Activated naive CD4-positive, alpha-beta T cell treated with anti-CD3 and anti-CD28 coated beads, Interleukin-2, amount 50 U/mL, for 24 hours (primary cell): ENCODE data around the gene SLC35B2.

Source experiments
- H3K27ac Mint-ChIP-seq: one replicate; pipeline ENCODE4 v1.8.0; 2021; ENCODE audit warnings: mild to moderate bottlenecking, mixed read lengths
- H3K27me3 Mint-ChIP-seq: one replicate; pipeline ENCODE4 v1.8.0; 2021; ENCODE audit warnings: mixed read lengths
- H3K36me3 Mint-ChIP-seq: one replicate; pipeline ENCODE4 v1.8.0; 2021; ENCODE audit warnings: mixed read lengths
- H3K4me1 Mint-ChIP-seq: one replicate; pipeline ENCODE4 v1.8.0; 2021; ENCODE audit warnings: mixed read lengths
- H3K4me3 Mint-ChIP-seq: one replicate; pipeline ENCODE4 v1.8.0; 2021; ENCODE audit warnings: mild to moderate bottlenecking, mixed read lengths
- H3K9me3 Mint-ChIP-seq: one replicate; pipeline ENCODE4 v1.8.0; 2021; ENCODE audit warnings: mixed read lengths

The SLC35B2 gene

DNA sequence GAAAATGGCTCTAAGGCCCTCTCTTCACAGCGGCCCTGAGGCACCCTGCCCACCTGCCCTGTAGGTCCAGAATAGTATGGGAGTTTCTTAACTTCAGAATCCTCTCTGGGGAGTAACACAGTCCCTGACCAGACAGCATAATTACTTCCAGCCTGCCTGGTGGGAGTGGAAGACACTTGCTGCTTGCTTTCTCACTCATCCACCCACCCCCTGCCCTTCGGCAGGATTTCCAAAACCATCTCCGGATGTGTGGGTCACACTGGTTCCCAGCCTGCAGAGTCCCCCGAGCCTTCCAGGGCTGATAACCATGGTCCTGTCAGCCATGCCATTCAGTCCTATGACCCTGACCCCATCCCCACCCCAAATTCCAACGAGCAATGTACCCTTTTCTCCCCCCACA, 28.5 kb downstream of the SLC35B2 start:
- peaks cover 13% of the 10 kb centered on the region for H3K36me3 Mint-ChIP-seq
- no peaks in the 10 kb centered on the region for H3K9me3 Mint-ChIP-seq
- H3K27ac Mint-ChIP-seq: no peak overlapping the region
- peaks cover 15% of the 10 kb centered on the region for H3K4me1 Mint-ChIP-seq
- H3K27me3 Mint-ChIP-seq: no peaks in the 10 kb centered on the region
- H3K4me3 Mint-ChIP-seq: no peak overlapping the region

DNA sequence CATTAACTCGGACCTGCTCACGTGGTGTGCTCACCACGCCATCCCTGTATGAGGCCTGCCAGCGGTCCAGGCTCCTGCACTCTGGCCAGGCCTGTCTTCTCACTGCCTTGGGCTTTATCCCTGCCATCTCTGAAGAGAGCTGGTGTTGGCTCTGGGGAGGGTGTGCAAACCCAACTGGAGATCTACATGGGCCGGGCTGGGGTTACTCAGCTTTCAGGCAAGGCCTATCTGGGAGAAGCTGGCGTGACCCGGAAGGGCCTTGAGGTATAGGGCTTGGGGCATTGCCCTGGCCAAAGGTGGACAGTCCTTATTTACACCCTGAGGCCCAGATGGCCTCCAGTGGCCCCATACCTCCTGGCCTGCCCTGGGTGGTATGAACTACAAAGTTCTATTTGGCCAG, 28.9 kb downstream of the SLC35B2 start:
- Mint-ChIP-seq H3K4me1 (peaks cover 15% of the 10 kb centered on the region), H3K27ac (no peak overlapping the region), H3K36me3 (peaks cover 13% of the 10 kb centered on the region), H3K9me3 (no peaks in the 10 kb centered on the region), H3K27me3 (no peaks in the 10 kb centered on the region), H3K4me3 (no peak overlapping the region)

DNA sequence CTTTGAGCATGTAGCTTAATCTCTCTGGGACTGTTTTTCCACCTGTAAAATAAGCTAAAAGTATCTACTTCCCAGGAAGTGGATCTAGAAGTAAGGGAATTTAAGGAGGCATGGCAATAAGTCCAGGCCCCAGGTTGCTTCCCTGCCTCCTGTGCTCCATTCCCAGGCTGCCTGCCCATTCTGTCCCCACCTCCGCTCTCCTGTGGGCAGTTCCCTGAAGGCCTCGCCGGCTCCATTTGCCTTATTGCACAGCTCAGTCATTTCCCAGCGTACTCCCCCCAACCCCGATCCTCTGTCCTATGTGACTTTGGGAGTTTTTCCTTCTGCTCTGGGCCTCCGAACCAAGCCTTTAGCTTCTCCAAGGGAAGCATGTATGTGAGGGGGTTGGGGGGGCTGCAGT, 29.3 kb downstream of the SLC35B2 start:
- H3K9me3 Mint-ChIP-seq: no peaks in the 10 kb centered on the region
- H3K27ac Mint-ChIP-seq: no peak overlapping the region
- no peak overlapping the region for H3K4me3 Mint-ChIP-seq
- peaks cover 16% of the 10 kb centered on the region for H3K4me1 Mint-ChIP-seq
- H3K27me3 Mint-ChIP-seq: no peaks in the 10 kb centered on the region
- peaks cover 13% of the 10 kb centered on the region for H3K36me3 Mint-ChIP-seq

DNA sequence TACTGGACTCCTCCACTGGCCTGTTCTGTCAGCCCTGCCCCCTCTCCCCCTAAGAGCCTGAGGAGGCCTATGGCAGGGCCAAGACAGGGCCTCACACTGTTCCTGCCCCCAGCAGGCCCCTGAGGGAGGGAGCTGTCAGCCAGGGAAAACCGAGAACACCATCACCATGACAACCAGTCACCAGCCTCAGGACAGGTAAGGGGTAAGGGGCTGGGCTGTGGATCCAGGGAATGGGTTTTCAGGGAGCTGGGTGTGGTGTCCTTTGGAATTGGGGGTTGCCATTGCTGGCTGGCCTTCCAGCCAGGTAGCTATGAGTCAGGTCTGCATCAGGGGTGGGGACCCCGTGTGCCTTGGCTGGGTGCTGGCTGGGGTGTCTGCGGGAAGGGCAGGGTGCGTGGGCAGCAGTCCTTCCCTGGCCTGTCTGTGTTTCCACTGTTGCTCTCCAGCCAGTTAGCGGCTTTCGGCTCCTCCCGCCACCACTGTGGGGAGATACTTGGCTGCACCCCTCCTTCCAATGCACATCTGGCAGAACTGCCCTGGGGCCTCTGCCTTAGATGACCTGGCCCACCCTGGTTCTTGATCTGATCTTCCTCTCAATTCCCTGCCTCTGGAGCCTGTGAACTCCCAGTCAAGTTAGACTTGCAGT, 30.1 kb downstream of the SLC35B2 start:
- H3K4me3 Mint-ChIP-seq: no peak overlapping the region
- H3K4me1 Mint-ChIP-seq: peaks cover 24% of the 10 kb centered on the region
- H3K36me3 Mint-ChIP-seq: peaks cover 9% of the 10 kb centered on the region
- no peaks in the 10 kb centered on the region for H3K9me3 Mint-ChIP-seq
- H3K27me3 Mint-ChIP-seq: no peaks in the 10 kb centered on the region
- no peak overlapping the region for H3K27ac Mint-ChIP-seq

DNA sequence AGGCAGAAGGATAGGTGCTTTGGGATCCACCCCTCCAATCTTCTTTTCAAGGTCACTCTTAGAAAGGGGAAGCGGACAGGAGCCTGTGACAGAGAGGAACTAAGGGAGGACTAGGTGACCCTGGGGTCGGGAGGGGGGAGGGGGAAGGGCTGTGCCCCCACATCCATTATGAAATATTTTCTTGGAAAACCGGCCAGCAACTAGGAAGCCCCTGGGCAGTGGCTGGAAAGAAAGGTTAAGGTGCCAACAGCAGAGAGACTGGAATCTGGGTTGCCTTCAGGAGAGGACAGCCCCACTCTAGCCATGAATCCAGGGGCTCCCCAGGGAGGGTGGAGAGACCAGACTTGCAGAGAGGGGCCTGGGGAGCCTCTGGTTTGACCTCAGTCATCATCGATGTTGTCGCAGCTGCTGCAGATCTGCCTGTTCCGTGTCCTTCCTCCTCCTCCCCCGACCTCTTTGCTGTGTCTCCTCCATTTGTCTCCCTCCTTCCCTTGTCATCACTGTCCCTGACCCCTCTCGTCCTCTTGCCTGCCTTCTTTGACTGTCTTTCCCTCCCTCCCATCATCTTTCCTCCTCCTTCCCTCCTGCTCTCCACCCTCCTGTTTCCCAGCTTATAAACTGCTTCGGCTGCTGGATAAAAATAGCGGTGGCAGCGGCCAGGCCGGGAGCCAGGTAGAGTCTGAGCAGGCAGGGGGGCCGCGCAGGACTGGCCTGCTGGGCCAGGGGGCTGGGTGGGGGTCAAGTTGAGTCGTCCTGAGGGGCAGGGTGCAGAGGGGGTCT, 30.8 kb downstream of the SLC35B2 start:
- Mint-ChIP-seq H3K9me3 (no peaks in the 10 kb centered on the region), H3K27ac (no peak overlapping the region), H3K36me3 (peaks cover 7% of the 10 kb centered on the region), H3K27me3 (no peaks in the 10 kb centered on the region), H3K4me3 (no peak overlapping the region), H3K4me1 (peaks cover 25% of the 10 kb centered on the region)

DNA sequence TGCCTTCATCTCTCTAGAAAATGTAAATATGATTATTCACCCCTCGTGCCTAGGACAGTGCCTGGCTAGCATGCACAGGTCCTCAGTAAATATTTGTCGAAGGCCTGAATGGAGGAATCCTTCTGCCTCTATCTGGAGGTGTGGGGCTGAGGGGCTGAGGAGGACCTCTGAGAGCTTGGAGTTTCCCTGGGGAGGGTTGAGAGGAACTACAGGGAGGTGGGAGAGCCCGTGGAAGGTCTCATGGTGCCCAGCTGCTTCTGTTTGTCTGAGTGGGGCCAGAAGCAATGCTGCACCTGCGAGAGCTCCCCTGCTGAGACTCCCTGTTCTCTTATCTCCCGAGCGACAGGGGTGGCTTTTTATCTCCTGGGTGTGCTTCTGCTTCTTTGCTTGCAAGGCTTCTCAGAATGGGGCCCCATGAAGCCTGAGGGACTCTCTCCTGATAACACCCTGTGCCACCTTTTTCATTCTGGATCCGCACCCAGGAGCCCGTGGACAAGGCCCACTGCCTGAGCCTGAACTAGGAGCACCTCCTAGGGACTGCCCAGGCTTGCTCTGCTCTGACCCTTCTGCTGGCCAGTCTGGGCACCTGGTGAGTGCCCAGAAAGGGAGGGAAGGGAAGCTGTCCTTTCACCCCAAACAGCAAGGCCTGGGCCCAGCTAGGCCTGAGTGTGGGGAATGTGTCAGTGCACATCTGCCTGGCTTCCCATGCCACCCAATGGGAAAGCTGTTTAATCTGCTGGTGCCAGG, 31.6 kb downstream of the SLC35B2 start:
- H3K4me3 Mint-ChIP-seq: peak overlapping the region; percentile 47
- peaks cover 3% of the 10 kb centered on the region for H3K36me3 Mint-ChIP-seq
- no peaks in the 10 kb centered on the region for H3K9me3 Mint-ChIP-seq
- H3K4me1 Mint-ChIP-seq: peaks cover 30% of the 10 kb centered on the region
- no peak overlapping the region for H3K27ac Mint-ChIP-seq
- H3K27me3 Mint-ChIP-seq: no peaks in the 10 kb centered on the region

DNA sequence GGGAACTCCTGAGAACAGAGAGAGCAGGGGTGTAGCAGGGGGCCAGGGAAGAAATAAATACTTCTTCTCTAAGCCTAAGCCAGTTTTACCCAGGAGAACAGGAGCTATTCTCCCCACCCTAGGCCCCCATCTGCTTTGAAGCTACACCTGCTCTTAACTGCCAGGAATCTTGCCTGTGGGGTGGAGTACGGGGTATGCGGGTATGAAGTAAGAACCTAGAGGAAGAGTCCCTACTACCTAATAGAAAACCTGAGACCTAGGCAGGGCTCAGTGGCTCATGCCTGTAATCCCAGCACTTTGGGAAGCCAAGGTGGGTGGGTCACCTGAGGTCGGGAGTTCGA, 32.4 kb downstream of the SLC35B2 start:
- peaks cover 3% of the 10 kb centered on the region for H3K36me3 Mint-ChIP-seq
- H3K4me3 Mint-ChIP-seq: peak overlapping the region; percentile 93
- no peak overlapping the region for H3K27ac Mint-ChIP-seq
- H3K27me3 Mint-ChIP-seq: no peaks in the 10 kb centered on the region
- no peaks in the 10 kb centered on the region for H3K9me3 Mint-ChIP-seq
- H3K4me1 Mint-ChIP-seq: peaks cover 30% of the 10 kb centered on the region

DNA sequence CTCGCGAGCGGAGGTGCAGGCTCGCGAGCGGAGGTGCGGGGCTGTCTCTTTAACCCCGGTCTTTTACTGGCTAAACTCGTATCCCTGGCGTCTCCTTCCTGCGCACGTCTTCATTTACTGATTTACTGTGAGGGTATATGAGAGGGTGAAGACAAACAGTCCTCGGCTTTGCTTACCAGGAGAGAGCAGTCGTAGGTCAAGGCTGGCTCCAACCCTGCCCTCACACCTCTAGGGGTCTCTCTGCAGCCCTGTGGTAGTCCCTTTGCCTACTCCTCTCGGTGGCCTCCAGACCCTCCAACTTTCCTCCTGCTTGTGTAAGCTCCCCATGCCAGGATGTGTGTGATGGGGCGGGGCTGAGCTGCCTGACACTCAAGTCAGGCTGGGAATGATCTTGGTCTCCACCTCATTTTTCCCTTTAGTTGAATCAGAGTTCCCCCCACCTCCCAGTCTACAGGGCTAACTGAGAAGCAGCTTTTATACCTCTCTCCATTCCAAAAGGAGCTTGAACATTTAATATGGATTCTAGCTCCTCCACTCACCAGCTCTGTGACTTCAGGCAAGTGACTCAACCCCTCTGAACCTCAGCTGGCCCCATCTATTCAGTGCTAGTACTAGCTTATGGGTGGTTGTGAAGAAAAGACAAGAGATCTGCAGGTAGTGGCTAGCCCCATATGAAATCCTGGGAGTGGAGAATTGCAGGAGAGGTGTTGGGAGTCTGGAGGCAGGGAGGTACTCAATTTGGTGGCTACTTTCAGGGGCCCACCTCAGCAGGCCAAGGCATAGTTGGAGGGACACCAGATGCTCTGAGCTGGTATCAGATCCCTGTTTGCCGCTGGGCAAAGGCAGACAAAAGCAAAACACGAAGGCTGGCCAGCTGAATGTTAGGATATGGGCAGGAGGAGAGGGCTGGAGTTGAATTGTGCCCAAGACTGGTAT, 33.0 kb downstream of the SLC35B2 start:
- peak overlapping the region; percentile 93 for H3K4me3 Mint-ChIP-seq
- H3K27ac Mint-ChIP-seq: peak overlapping the region; percentile 82
- H3K9me3 Mint-ChIP-seq: no peaks in the 10 kb centered on the region
- peaks cover 30% of the 10 kb centered on the region for H3K4me1 Mint-ChIP-seq
- peaks cover 3% of the 10 kb centered on the region for H3K36me3 Mint-ChIP-seq
- no peaks in the 10 kb centered on the region for H3K27me3 Mint-ChIP-seq

DNA sequence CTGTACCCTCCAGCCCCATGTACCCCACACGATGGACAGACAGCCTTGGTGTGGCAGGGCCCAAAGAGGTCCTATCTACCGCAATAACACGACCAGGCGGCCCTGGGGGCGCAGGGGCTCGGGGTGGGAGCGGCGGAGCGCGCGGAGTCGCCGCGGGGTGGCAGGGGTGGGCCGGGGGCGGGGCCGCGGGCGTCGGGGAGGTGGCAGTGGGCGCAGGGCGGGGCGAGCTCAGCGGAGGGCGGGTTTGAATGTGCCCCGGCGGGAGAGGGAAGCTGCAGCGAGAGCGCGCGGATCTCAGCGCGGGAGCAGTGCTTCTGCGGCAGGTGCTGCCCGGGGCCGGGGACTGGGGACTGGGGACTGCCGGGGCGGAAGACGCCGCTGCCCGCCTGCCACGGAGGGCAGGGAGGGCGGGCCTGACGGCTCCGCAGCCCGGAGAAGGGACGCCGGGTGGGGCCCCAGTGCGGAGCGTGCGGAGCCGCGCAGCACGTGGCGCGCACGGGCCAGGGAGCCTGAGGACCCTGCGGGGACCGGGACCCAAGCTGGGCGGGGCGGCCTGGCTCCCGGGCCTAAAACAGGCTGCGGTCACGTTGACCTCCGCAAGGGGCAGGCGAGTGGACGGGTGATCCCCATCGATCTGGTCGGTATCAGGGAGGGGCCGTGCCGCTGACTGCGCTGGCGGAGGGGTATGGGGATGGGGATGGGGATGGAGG, 33.9 kb downstream of the SLC35B2 start, which contains the start of gene SLC29A1:
TSS of gene SLC29A1 (plus strand) at position 277 of the 710 bp plus-strand sequence. CDS start 3,719 bp downstream, outside the sequence.
- Mint-ChIP-seq H3K4me1 (peaks cover 36% of the 10 kb centered on the region), H3K27ac (peak within 1 kb of the TSS; percentile 82), H3K27me3 (no peaks in the 10 kb centered on the region), H3K36me3 (peaks cover 3% of the 10 kb centered on the region), H3K4me3 (peak within 1 kb of the TSS; percentile 93), H3K9me3 (no peaks in the 10 kb centered on the region)

DNA sequence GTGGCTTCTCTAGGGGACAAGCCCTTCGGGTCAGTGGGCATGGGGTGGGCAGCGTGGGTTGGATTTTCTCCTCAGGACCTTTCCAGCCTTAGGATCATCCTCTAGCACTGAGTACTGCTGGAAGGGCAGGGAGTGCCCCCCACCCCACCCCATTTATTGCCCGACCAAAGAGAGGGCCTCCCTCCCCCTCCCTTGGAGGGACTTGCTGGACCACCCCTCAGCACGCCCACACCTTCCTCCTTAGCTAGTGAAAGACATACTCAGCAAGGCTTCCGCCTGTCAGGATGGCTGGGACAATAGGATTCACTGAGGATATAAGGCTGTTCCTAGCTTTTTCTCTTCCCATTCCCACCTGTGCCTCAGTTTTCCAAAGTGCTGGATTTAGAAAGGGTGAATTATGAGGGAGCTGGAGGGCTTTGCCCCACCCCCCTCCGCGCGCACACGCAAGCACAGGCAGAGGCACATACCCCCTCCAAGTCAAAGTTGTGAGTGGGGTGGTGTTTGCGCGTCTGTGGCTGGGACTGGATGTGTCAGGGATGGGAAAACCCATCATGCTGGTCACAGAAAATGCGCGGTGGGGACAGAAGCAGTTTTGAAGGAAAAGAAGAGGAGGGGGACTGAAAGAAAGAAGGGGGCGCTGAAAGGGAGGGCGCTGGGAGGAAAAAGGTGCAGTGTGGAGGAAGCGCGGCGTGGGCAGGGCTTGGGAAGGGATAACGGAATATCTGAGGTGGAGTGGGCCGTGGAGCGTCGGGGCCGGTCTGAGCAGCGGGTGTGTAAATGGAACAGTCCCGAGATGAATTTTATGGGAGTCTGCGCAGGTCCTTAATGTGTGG, 34.6 kb downstream of the SLC35B2 start:
- Mint-ChIP-seq H3K27me3 (no peaks in the 10 kb centered on the region), H3K27ac (peak overlapping the region; percentile 47), H3K4me3 (peak overlapping the region; percentile 93), H3K4me1 (peaks cover 38% of the 10 kb centered on the region), H3K9me3 (no peaks in the 10 kb centered on the region), H3K36me3 (peaks cover 3% of the 10 kb centered on the region)

DNA sequence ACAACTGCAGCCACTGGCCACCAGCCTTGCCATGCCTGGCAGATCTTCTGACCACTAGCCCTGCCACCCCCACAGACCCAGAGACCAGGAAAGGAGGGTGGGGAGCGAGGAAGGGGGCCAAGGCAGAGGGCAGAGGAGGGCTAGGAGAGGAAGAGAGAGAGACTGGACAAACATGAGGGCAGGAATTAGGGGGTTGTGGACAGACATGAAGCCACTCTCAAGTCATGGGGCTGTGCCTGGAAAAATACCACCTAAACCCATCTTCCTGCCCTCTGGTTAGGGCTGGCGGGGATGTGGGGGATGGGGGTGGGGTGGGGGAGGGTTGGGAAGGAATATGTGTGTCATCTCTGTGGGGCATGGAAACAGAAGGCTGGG, 35.4 kb downstream of the SLC35B2 start:
- H3K4me3 Mint-ChIP-seq: peak overlapping the region; percentile 15
- H3K27ac Mint-ChIP-seq: no peak overlapping the region
- H3K36me3 Mint-ChIP-seq: peaks cover 3% of the 10 kb centered on the region
- H3K27me3 Mint-ChIP-seq: no peaks in the 10 kb centered on the region
- H3K9me3 Mint-ChIP-seq: no peaks in the 10 kb centered on the region
- peaks cover 38% of the 10 kb centered on the region for H3K4me1 Mint-ChIP-seq

DNA sequence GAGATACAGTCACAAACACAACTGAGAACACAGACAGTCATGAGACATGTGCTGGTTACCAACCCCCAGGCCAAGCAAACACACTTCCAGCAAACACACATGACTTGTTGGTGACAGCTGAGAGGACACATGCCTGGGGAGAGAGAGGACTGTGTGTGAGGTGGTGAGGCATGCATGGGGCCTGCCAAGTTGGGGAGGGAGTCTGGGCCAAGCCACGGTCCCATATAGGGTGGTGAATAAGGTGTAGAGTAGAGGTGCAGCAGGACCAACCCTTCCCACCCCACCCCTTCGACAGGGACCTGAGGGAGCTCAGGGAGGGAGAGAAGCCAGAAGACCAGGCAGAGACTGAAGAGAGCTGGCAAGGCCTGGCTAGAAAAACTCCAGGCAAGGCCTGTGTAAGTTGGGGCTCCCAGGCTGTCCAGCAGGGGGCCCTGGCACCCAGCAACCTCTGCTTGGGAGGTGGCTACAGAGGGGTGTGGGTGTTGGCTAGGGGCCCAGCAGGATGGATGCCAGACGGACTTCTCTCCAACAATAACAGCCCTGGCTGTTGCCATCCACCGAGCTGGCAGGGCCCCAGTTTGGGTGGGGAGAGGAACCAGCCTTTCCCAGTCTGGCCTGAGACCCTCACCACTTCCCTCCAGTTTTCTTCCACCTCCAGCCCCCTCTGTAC, 35.9 kb downstream of the SLC35B2 start:
- no peaks in the 10 kb centered on the region for H3K9me3 Mint-ChIP-seq
- H3K4me1 Mint-ChIP-seq: peaks cover 38% of the 10 kb centered on the region
- no peaks in the 10 kb centered on the region for H3K27me3 Mint-ChIP-seq
- no peak overlapping the region for H3K27ac Mint-ChIP-seq
- peaks cover 3% of the 10 kb centered on the region for H3K36me3 Mint-ChIP-seq
- peak overlapping the region; percentile 15 for H3K4me3 Mint-ChIP-seq

DNA sequence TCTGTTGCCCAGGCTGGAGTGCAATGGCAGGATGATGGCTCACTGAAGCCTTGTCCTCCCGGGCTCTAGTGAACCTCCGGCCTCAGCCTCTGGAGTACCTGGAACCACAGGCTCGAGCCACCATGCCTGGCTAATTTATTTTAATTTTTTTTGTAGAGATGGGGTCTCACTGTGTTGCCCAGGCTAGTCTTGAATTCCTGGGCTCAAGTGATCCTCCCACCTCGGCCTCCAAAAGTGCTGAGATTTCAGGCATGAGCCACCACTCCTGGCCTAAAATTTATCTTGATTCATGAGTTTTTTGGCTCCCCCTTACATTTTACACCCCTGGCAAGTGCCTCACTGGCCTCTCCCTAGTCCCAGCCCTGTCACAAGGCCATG, 36.4 kb downstream of the SLC35B2 start:
- Mint-ChIP-seq H3K4me3 (no peak overlapping the region), H3K4me1 (peaks cover 38% of the 10 kb centered on the region), H3K27ac (no peak overlapping the region), H3K36me3 (peaks cover 3% of the 10 kb centered on the region), H3K9me3 (no peaks in the 10 kb centered on the region), H3K27me3 (no peaks in the 10 kb centered on the region)
